MM.1S (cell line): ENCODE data around the gene PRKD1.

Source experiments
- DNase-seq: peaks from one replicate; pipeline ENCODE4 v3.0.0-alpha.2; 2015
- H2AFZ ChIP-seq: fragments of 300-600 bp; sonication (generic); 2 replicates; pipeline ENCODE4 v1.6.0; 2016; ENCODE audit warnings: antibody characterized with exemption, low read length
- H3F3A ChIP-seq: fragments of 300-600 bp; sonication (generic); 2 replicates; pipeline ENCODE4 v1.6.1; 2016; ENCODE audit warnings: mild to moderate bottlenecking, antibody characterized with exemption, low read length, moderate library complexity, mixed read lengths; ENCODE audit not compliant: insufficient read depth
- H3K27ac ChIP-seq: fragments of 300-600 bp; sonication (generic); 2 replicates; pipeline ENCODE4 v1.5.1; 2016; ENCODE audit warnings: mild to moderate bottlenecking, low read length
- H3K27me3 ChIP-seq: fragments of 300-600 bp; sonication (generic); replicated peaks from 2 replicates; pipeline ENCODE4 v1.6.0; 2016; ENCODE audit warnings: low read length; ENCODE audit not compliant: insufficient read depth
- H3K36me3 ChIP-seq: fragments of 300-600 bp; sonication (generic); replicated peaks from 2 replicates; pipeline ENCODE4 v1.6.1; 2016; ENCODE audit warnings: mild to moderate bottlenecking, low read length, mixed read lengths; ENCODE audit not compliant: insufficient read depth
- H3K4me1 ChIP-seq: fragments of 300-600 bp; sonication (generic); 2 replicates; pipeline ENCODE4 v1.6.1; 2016; ENCODE audit warnings: low read length, mixed read lengths
- H3K4me2 ChIP-seq: fragments of 300-600 bp; sonication (generic); 2 replicates; pipeline ENCODE4 v1.6.0; 2016; ENCODE audit warnings: low read depth, low read length
- H3K4me3 ChIP-seq: fragments of 300-600 bp; sonication (generic); 2 replicates; pipeline ENCODE4 v1.5.1; 2016; ENCODE audit warnings: low read length, mixed read lengths
- H3K79me2 ChIP-seq: fragments of 300-600 bp; sonication (generic); 2 replicates; pipeline ENCODE4 v1.6.1; 2016; ENCODE audit warnings: mixed run types, low read length, mixed read lengths
- H3K9ac ChIP-seq: fragments of 300-600 bp; sonication (generic); 2 replicates; pipeline ENCODE4 v1.6.1; 2016; ENCODE audit warnings: low read length, mixed read lengths
- H3K9me2 ChIP-seq: fragments of 300-600 bp; sonication (generic); replicated peaks from 2 replicates; pipeline ENCODE4 v1.6.1; 2016; ENCODE audit warnings: mild to moderate bottlenecking, low read length, mixed read lengths; ENCODE audit not compliant: insufficient read depth
- H3K9me3 ChIP-seq: fragments of 300-600 bp; sonication (generic); replicated peaks from 2 replicates; pipeline ENCODE4 v1.6.1; 2016; ENCODE audit warnings: mild to moderate bottlenecking, low read length, mixed read lengths; ENCODE audit not compliant: insufficient read depth
- H4K20me1 ChIP-seq: fragments of 300-600 bp; sonication (generic); 2 replicates; pipeline ENCODE4 v1.6.1; 2016; ENCODE audit warnings: mild to moderate bottlenecking, low read length, moderate library complexity, mixed read lengths; ENCODE audit not compliant: insufficient read depth
- EZH2 ChIP-seq: fragments of 300-600 bp; sonication (generic); optimal IDR thresholded peaks from 2 replicates; pipeline ENCODE3; 2017; ENCODE audit warnings: low read depth, mild to moderate bottlenecking, antibody characterized with exemption, low read length, mixed read lengths
- EZH2phosphoT487 ChIP-seq: fragments of 300-600 bp; sonication (generic); IDR thresholded peaks from 2 replicates; pipeline ENCODE4 v1.6.1; 2018; ENCODE audit warnings: antibody characterized with exemption, low read length
- TF ChIP-seq, protein P1 (sequence below): fragments of 300-600 bp; sonication (generic); IDR thresholded peaks from 2 replicates; pipeline ENCODE4 v1.5.1; 2016; ENCODE audit warnings: antibody characterized with exemption, low read length, mixed read lengths

Gene PRKD1

DNA sequence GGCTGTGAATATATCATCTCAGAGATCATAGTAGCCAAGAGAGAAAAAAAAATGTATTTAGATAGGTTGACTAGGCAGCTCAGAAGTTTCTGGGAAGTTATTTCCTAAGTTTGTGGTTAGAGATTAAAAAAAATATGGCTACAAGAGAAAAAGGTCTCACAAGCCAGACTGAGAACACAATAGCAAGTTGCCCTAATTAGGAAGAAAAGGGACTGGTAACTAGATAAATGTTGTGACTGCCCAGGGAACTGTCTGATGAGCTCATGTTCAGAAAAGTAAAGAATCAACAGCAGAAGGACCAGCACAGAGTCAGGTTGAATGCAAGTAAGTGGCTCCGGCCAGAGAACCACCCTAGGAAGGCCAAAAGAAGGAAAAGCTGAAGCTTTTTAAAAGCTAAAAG lies 256.6 kb downstream of the PRKD1 start:
- H3K9me3 ChIP-seq = no peaks in the 10 kb centered on the region
- H3K9me2 ChIP-seq = no peaks in the 10 kb centered on the region
- H2AFZ ChIP-seq = no peak overlapping the region
- no peaks in the 10 kb centered on the region for H3K36me3 ChIP-seq
- no peak overlapping the region for H3K4me2 ChIP-seq
- no peak for DNase-seq
- H3K79me2 ChIP-seq = no peaks in the 10 kb centered on the region
- no peak overlapping the region for H3K9ac ChIP-seq
- H3K4me3 ChIP-seq = no peak overlapping the region
- H3K27ac ChIP-seq = no peak overlapping the region
- H3K27me3 ChIP-seq = no peaks in the 10 kb centered on the region
- no peaks in the 10 kb centered on the region for H3K4me1 ChIP-seq
- no peak for TF ChIP-seq EZH2
- no peak for TF ChIP-seq EZH2phosphoT487
- TF ChIP-seq, protein P1, sequence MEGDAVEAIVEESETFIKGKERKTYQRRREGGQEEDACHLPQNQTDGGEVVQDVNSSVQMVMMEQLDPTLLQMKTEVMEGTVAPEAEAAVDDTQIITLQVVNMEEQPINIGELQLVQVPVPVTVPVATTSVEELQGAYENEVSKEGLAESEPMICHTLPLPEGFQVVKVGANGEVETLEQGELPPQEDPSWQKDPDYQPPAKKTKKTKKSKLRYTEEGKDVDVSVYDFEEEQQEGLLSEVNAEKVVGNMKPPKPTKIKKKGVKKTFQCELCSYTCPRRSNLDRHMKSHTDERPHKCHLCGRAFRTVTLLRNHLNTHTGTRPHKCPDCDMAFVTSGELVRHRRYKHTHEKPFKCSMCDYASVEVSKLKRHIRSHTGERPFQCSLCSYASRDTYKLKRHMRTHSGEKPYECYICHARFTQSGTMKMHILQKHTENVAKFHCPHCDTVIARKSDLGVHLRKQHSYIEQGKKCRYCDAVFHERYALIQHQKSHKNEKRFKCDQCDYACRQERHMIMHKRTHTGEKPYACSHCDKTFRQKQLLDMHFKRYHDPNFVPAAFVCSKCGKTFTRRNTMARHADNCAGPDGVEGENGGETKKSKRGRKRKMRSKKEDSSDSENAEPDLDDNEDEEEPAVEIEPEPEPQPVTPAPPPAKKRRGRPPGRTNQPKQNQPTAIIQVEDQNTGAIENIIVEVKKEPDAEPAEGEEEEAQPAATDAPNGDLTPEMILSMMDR = no peak
- H4K20me1 ChIP-seq = no peaks in the 10 kb centered on the region
- no peaks in the 10 kb centered on the region for H3F3A ChIP-seq

DNA sequence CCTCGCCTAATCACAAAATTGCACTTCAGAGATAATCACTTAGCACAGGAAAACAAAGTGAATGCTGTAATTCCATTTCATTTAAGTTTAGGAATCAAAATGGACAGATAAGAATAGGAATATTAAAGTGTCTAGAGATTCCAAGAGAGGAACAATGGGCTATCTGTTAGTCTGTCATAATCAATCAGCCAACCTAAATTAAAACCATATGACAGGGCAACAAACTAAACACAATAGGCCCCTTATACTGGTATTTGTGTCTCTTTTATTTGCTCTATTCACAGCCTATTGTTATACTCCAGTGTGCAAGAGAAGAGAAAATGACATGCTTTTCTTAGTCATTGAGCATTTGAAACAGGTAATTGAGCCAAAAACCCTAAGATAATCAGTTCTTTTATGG lies 259.4 kb downstream of the PRKD1 start:
- Histone ChIP-seq H3K27me3 (no peaks in the 10 kb centered on the region), H3K36me3 (no peaks in the 10 kb centered on the region), H3K79me2 (no peaks in the 10 kb centered on the region), H3K9me2 (no peaks in the 10 kb centered on the region), H3K4me1 (no peaks in the 10 kb centered on the region), H3K4me2 (no peak overlapping the region), H2AFZ (no peak overlapping the region), H3K4me3 (no peak overlapping the region), H3K9me3 (no peaks in the 10 kb centered on the region), H3K27ac (no peak overlapping the region), H3K9ac (no peak overlapping the region), H3F3A (no peaks in the 10 kb centered on the region), H4K20me1 (no peaks in the 10 kb centered on the region)
- TF ChIP-seq, protein P1 = no peak
- TF ChIP-seq EZH2phosphoT487 = no peak
- TF ChIP-seq EZH2 = no peak
- no peak for DNase-seq

DNA sequence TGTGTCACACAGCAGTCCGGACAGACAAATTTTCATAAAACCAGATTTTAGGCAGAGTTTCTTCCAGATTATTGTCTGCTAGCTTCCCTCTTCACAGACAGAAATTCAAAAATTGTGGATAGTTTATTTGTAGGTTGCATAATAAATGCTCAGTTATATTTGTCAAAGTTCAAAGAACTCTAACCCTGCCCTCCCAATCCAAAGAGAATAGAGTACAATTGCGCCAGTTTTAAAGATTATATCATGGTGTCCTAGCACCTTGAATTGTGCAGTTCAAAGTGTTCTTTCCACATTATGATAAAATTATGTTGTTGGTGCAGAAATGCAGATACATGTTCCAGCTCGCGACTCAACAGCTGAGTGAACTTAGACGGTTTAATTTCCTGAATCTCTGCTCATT lies 263.1 kb downstream of the PRKD1 start:
- no peak overlapping the region for H3K27ac ChIP-seq
- H3K4me3 ChIP-seq = no peak overlapping the region
- no peak overlapping the region for H2AFZ ChIP-seq
- no peaks in the 10 kb centered on the region for H3K9me3 ChIP-seq
- DNase-seq = no peak
- no peaks in the 10 kb centered on the region for H4K20me1 ChIP-seq
- H3K27me3 ChIP-seq = no peaks in the 10 kb centered on the region
- H3K36me3 ChIP-seq = no peaks in the 10 kb centered on the region
- TF ChIP-seq, protein P1 = no peak
- TF ChIP-seq EZH2 = no peak
- TF ChIP-seq EZH2phosphoT487 = no peak
- H3K79me2 ChIP-seq = no peaks in the 10 kb centered on the region
- no peaks in the 10 kb centered on the region for H3F3A ChIP-seq
- no peaks in the 10 kb centered on the region for H3K9me2 ChIP-seq
- H3K9ac ChIP-seq = no peak overlapping the region
- no peaks in the 10 kb centered on the region for H3K4me1 ChIP-seq
- H3K4me2 ChIP-seq = no peak overlapping the region
